ENCODE results near the gene SNX27. TPM values are rescaled to one million over a fixed set of nuclear protein-coding genes. Genes with fewer than 3 reads are reported as not detected.

Gene SNX27
- total and polyA plus RNA-seq, 2 donors (not counting 1 experiment from before 2014, with no cell fraction given): 13.5 to 45.6 TPM

- H3K9me3 ChIP-seq (ENCODE audit: control extremely low read depth in 1 of 3, control insufficient read depth in 2 of 3, insufficient read depth in 1 of 3, low read length in 2 of 3): no peaks in the 10 kb centered on the region
- intact Hi-C loops (cut with micrococcal nuclease): no loop called here
- Mint-ChIP-seq H3K9me3 (ENCODE audit: insufficient read depth) (no peaks in the 10 kb centered on the region), H3K4me3 (no peak overlapping the region), H3K27me3 (no peaks in the 10 kb centered on the region), H3K4me1 (no peaks in the 10 kb centered on the region), H3K27ac (no peak overlapping the region)
- no peak overlapping the region for H3K4me2 ChIP-seq (replicated peaks; ENCODE audit: low read depth, low read length, poor library complexity, severe bottlenecking)
- no peaks in the 10 kb centered on the region for H3K79me2 ChIP-seq (ENCODE audit: control insufficient read depth, insufficient read depth, low read length)
- POLR2A ChIA-PET: no interaction called here
- ATAC-seq (ENCODE audit: low read depth) (no peak), DNase-seq (no peak)
- H4K20me1 ChIP-seq (ENCODE audit: control insufficient read depth, insufficient read depth, low read length, poor library complexity, severe bottlenecking): no peaks in the 10 kb centered on the region
- no peak overlapping the region for H3K4me3 ChIP-seq (ENCODE audit: control extremely low read depth in 1 of 5, extremely low read depth in 1 of 5, insufficient read depth in 1 of 5, low read depth in 2 of 5, low read length in 4 of 5)
- no peaks in the 10 kb centered on the region for H3K36me3 ChIP-seq (replicated peaks in 1 of 2; ENCODE audit: control extremely low read depth in 1 of 2, control insufficient read depth in 1 of 2, extremely low read depth in 1 of 2, insufficient read depth in 2 of 2, low read length in 1 of 2)
- CTCF ChIA-PET: no interaction called here
- H2AFZ ChIP-seq (ENCODE audit: insufficient read depth, low read depth, low read length, poor library complexity, severe bottlenecking): no peak overlapping the region
- H3K4me1 ChIP-seq (ENCODE audit: control insufficient read depth in 2 of 2, insufficient read depth in 2 of 2, low read length in 2 of 2): no peaks in the 10 kb centered on the region
- no peak overlapping the region for H3K27ac ChIP-seq (ENCODE audit: low read length in 2 of 2)
- 93% methylated on average over 9 of the region's 12 CpGs for WGBS (ENCODE audit: insufficient coverage)
- TF ChIP-seq EZH2 (IDR thresholded peaks at IDR 0.05; ENCODE audit: borderline replicate concordance, insufficient read depth, low read depth, low read length, poor library complexity, severe bottlenecking) (no peak), CTCF (IDR thresholded peaks at IDR 0.05) (no peak)
- no peak overlapping the region for H3K9ac ChIP-seq (ENCODE audit: low read length)
- H3K27me3 ChIP-seq (replicated peaks in 1 of 4; ENCODE audit: control extremely low read depth in 1 of 4, control insufficient read depth in 3 of 4, insufficient read depth in 4 of 4, low read length in 3 of 4): no peaks in the 10 kb centered on the region
Measured at GRCh38 chr1:151574575-151575529, 37.0 kb upstream of the SNX27 start.

GRCh38 chr1:151577173-151577572, 34.7 kb upstream of the SNX27 start:
- no peaks in the 10 kb centered on the region for H4K20me1 ChIP-seq (ENCODE audit: control insufficient read depth, insufficient read depth, low read length, poor library complexity, severe bottlenecking)
- Mint-ChIP-seq H3K27me3 (no peaks in the 10 kb centered on the region), H3K27ac (no peak overlapping the region), H3K4me3 (no peak overlapping the region), H3K4me1 (no peaks in the 10 kb centered on the region), H3K9me3 (ENCODE audit: insufficient read depth) (no peaks in the 10 kb centered on the region)
- no peak overlapping the region for H3K4me2 ChIP-seq (replicated peaks; ENCODE audit: low read depth, low read length, poor library complexity, severe bottlenecking)
- no peak for ATAC-seq (ENCODE audit: low read depth)
- WGBS (ENCODE audit: insufficient coverage): no CpG with 5 or more reads among the region's 2 CpGs
- no peaks in the 10 kb centered on the region for H3K27me3 ChIP-seq (replicated peaks in 1 of 4; ENCODE audit: control extremely low read depth in 1 of 4, control insufficient read depth in 3 of 4, insufficient read depth in 4 of 4, low read length in 3 of 4)
- H3K36me3 ChIP-seq (replicated peaks in 1 of 2; ENCODE audit: control extremely low read depth in 1 of 2, control insufficient read depth in 1 of 2, extremely low read depth in 1 of 2, insufficient read depth in 2 of 2, low read length in 1 of 2): no peaks in the 10 kb centered on the region
- intact Hi-C loops (cut with micrococcal nuclease): no loop called here
- no peak overlapping the region for H3K9ac ChIP-seq (ENCODE audit: low read length)
- ChIA-PET CTCF (no interaction called here), POLR2A (no interaction called here)
- H3K9me3 ChIP-seq (ENCODE audit: control extremely low read depth in 1 of 3, control insufficient read depth in 2 of 3, insufficient read depth in 1 of 3, low read length in 2 of 3): no peaks in the 10 kb centered on the region
- TF ChIP-seq CTCF (IDR thresholded peaks at IDR 0.05) (no peak), EZH2 (IDR thresholded peaks at IDR 0.05; ENCODE audit: borderline replicate concordance, insufficient read depth, low read depth, low read length, poor library complexity, severe bottlenecking) (no peak)
- no peaks in the 10 kb centered on the region for H3K4me1 ChIP-seq (ENCODE audit: control insufficient read depth in 2 of 2, insufficient read depth in 2 of 2, low read length in 2 of 2)
- no peak overlapping the region for H2AFZ ChIP-seq (ENCODE audit: insufficient read depth, low read depth, low read length, poor library complexity, severe bottlenecking)
- DNase-seq: no peak
- H3K4me3 ChIP-seq (ENCODE audit: control extremely low read depth in 1 of 5, extremely low read depth in 1 of 5, insufficient read depth in 1 of 5, low read depth in 2 of 5, low read length in 4 of 5): no peak overlapping the region
- H3K79me2 ChIP-seq (ENCODE audit: control insufficient read depth, insufficient read depth, low read length): no peaks in the 10 kb centered on the region
- H3K27ac ChIP-seq (ENCODE audit: low read length in 2 of 2): no peak overlapping the region

All from B cell (primary cell).